Measurements from ENCODE around the gene MDM2.

GRCh38 chr12:68785823-68786222 is 22.2 kb upstream of the MDM2 start:
- TF ChIP-seq CTCF (IDR thresholded peaks at IDR 0.05) (no peak), POLR2A (IDR thresholded peaks at IDR 0.05) (no peak), EP300 (IDR thresholded peaks at IDR 0.05) (no peak)

All from gastroesophageal sphincter (tissue), 3 donors.